Cardiac fibroblast (primary cell): Measurements from ENCODE around the gene DAP.

Source experiments
- DNase-seq, 2 donors: peaks; one replicate each; pipeline versions ENCODE4 v3.0.0 to v3.0.0-alpha.2; 2010; ENCODE audit warnings: low read depth in 2 of 2
- H3K4me3 ChIP-seq, 2 donors: replicated peaks in 1 of 2; 1 replicate in 1 of 2; 2 replicates in 1 of 2; pipeline ENCODE4 v1.5.1; 2011; ENCODE audit warnings: low read depth in 2 of 2, low read length in 2 of 2, mild to moderate bottlenecking in 2 of 2, moderate library complexity in 1 of 2
- CTCF ChIP-seq: IDR thresholded peaks from one replicate; pipeline ENCODE4 v1.5.1; 2011; ENCODE audit warnings: low read depth, mild to moderate bottlenecking, low read length, inconsistent platforms

Gene DAP

GRCh38 chr5:10662083-10662482 lies 99.0 kb downstream of the DAP start:
- no peak overlapping the region for H3K4me3 ChIP-seq
- TF ChIP-seq CTCF, result no peak
- DNase-seq, result no peak

- no peak for DNase-seq
- H3K4me3 ChIP-seq, result no peak overlapping the region
- no peak for TF ChIP-seq CTCF
Observed at GRCh38 chr5:10661401-10661800, 99.6 kb downstream of the DAP start.

- TF ChIP-seq CTCF, result no peak
- no peak overlapping the region for H3K4me3 ChIP-seq
- no peak for DNase-seq
Observed at GRCh38 chr5:10660720-10661387, 100.2 kb downstream of the DAP start.

GRCh38 chr5:10660135-10660534 lies 100.9 kb downstream of the DAP start:
- no peak overlapping the region for H3K4me3 ChIP-seq
- no peak for DNase-seq
- TF ChIP-seq CTCF, result no peak

- no peak overlapping the region for H3K4me3 ChIP-seq
- DNase-seq, result no peak
- TF ChIP-seq CTCF, result no peak
Observed at GRCh38 chr5:10658265-10658664, 102.8 kb downstream of the DAP start.

- H3K4me3 ChIP-seq, result no peak overlapping the region
- peak in 1 of 2 donors; percentile 23 for DNase-seq
- no peak for TF ChIP-seq CTCF
Observed at GRCh38 chr5:10655972-10656830, 104.8 kb downstream of the DAP start.
